ENCODE results near the gene LYAR. TPM values are rescaled to one million over a fixed set of nuclear protein-coding genes. Genes with fewer than 3 reads are reported as not detected.

The LYAR gene
- total RNA-seq, 1 donor from 2014 or later: 12.6 TPM

GRCh38 chr4:4270529-4270928, 19.4 kb downstream of the LYAR start:
- TF ChIP-seq, protein P1, sequence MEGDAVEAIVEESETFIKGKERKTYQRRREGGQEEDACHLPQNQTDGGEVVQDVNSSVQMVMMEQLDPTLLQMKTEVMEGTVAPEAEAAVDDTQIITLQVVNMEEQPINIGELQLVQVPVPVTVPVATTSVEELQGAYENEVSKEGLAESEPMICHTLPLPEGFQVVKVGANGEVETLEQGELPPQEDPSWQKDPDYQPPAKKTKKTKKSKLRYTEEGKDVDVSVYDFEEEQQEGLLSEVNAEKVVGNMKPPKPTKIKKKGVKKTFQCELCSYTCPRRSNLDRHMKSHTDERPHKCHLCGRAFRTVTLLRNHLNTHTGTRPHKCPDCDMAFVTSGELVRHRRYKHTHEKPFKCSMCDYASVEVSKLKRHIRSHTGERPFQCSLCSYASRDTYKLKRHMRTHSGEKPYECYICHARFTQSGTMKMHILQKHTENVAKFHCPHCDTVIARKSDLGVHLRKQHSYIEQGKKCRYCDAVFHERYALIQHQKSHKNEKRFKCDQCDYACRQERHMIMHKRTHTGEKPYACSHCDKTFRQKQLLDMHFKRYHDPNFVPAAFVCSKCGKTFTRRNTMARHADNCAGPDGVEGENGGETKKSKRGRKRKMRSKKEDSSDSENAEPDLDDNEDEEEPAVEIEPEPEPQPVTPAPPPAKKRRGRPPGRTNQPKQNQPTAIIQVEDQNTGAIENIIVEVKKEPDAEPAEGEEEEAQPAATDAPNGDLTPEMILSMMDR (IDR thresholded peaks at IDR 0.05; ENCODE audit: unreplicated experiment): no peak
- peaks cover 24% of the 10 kb centered on the region for H3K36me3 Mint-ChIP-seq
- no peaks in the 10 kb centered on the region for H3K4me1 Mint-ChIP-seq
- no peaks in the 10 kb centered on the region for H3K9me3 Mint-ChIP-seq
- H3K27ac Mint-ChIP-seq: no peak overlapping the region
- no peak for DNase-seq (ENCODE audit: low spot score in 2 of 2, unreplicated experiment in 2 of 2)
- H3K4me3 Mint-ChIP-seq: no peak overlapping the region
- H3K27me3 Mint-ChIP-seq (ENCODE audit: low read depth): no peaks in the 10 kb centered on the region

DNA sequence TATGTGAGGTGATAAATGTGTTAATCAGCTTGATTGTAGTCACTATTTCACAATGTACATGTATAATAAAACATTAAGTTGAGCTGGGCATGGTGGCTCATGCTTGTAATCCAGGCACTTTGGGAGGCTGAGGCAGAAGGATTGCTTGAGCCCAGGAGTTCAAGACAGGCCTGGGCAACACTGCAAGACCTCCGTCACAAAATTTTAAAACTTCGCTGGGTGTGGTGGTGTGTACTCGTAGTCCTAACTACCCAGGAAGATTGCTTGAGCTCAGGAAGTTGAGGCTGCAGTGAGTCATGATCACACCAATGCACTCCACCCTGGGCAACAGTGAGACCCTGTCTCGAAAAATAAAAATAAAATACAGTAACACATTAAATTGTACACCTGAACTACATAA, 20.1 kb downstream of the LYAR start:
- Mint-ChIP-seq H3K27me3 (ENCODE audit: low read depth) (peaks cover under 1% of the 10 kb centered on the region), H3K27ac (no peak overlapping the region), H3K36me3 (peaks cover 24% of the 10 kb centered on the region), H3K4me3 (no peak overlapping the region), H3K9me3 (no peaks in the 10 kb centered on the region), H3K4me1 (no peaks in the 10 kb centered on the region)
- DNase-seq (ENCODE audit: low spot score in 2 of 2, unreplicated experiment in 2 of 2): no peak
- TF ChIP-seq, protein P1 (IDR thresholded peaks at IDR 0.05; ENCODE audit: unreplicated experiment): no peak

- no peaks in the 10 kb centered on the region for H3K4me1 Mint-ChIP-seq
- H3K36me3 Mint-ChIP-seq: peaks cover 21% of the 10 kb centered on the region
- no peak for DNase-seq (ENCODE audit: low spot score in 2 of 2, unreplicated experiment in 2 of 2)
- H3K4me3 Mint-ChIP-seq: no peak overlapping the region
- TF ChIP-seq, protein P1 (IDR thresholded peaks at IDR 0.05; ENCODE audit: unreplicated experiment): no peak
- H3K9me3 Mint-ChIP-seq: no peaks in the 10 kb centered on the region
- peaks cover 2% of the 10 kb centered on the region for H3K27me3 Mint-ChIP-seq (ENCODE audit: low read depth)
- H3K27ac Mint-ChIP-seq: no peak overlapping the region
Measured at GRCh38 chr4:4269331-4269731, 20.6 kb downstream of the LYAR start.

DNA sequence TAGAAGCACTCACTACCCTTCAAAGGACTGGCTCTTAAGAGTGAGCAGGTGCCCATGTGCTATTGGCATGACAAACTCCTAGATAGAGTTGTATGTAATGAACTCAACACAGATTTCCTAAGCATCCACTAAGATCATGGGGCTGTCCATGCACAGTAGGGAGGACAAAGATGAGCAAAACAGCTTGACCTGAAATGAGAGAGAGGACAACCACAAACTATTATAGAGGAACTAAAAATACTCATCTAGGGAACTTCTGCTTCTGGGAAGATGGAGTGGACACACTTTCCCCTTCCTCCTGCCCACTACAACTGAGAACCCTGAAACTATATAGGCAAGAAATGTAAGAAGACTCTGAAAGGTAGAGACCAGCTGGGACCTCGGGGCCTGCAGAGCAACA, 21.2 kb downstream of the LYAR start:
- H3K27ac Mint-ChIP-seq: no peak overlapping the region
- TF ChIP-seq, protein P1 (IDR thresholded peaks at IDR 0.05; ENCODE audit: unreplicated experiment): no peak
- H3K4me1 Mint-ChIP-seq: no peaks in the 10 kb centered on the region
- peaks cover 19% of the 10 kb centered on the region for H3K36me3 Mint-ChIP-seq
- DNase-seq (ENCODE audit: low spot score in 2 of 2, unreplicated experiment in 2 of 2): no peak
- H3K4me3 Mint-ChIP-seq: no peak overlapping the region
- peaks cover 2% of the 10 kb centered on the region for H3K27me3 Mint-ChIP-seq (ENCODE audit: low read depth)
- H3K9me3 Mint-ChIP-seq: no peaks in the 10 kb centered on the region

GRCh38 chr4:4267981-4268380, 22.0 kb downstream of the LYAR start:
- H3K4me3 Mint-ChIP-seq: no peak overlapping the region

More at GRCh38 chr4:4267981-4268380, 22.0 kb downstream of the LYAR start:
- H3K27me3 Mint-ChIP-seq (ENCODE audit: low read depth): peaks cover 3% of the 10 kb centered on the region
- no peaks in the 10 kb centered on the region for H3K9me3 Mint-ChIP-seq
- H3K4me1 Mint-ChIP-seq: no peaks in the 10 kb centered on the region
- TF ChIP-seq, protein P1 (IDR thresholded peaks at IDR 0.05; ENCODE audit: unreplicated experiment): no peak
- DNase-seq (ENCODE audit: low spot score in 2 of 2, unreplicated experiment in 2 of 2): no peak
- peaks cover 14% of the 10 kb centered on the region for H3K36me3 Mint-ChIP-seq
- H3K27ac Mint-ChIP-seq: no peak overlapping the region
